Measurements from ENCODE around the gene CACFD1.

DNA sequence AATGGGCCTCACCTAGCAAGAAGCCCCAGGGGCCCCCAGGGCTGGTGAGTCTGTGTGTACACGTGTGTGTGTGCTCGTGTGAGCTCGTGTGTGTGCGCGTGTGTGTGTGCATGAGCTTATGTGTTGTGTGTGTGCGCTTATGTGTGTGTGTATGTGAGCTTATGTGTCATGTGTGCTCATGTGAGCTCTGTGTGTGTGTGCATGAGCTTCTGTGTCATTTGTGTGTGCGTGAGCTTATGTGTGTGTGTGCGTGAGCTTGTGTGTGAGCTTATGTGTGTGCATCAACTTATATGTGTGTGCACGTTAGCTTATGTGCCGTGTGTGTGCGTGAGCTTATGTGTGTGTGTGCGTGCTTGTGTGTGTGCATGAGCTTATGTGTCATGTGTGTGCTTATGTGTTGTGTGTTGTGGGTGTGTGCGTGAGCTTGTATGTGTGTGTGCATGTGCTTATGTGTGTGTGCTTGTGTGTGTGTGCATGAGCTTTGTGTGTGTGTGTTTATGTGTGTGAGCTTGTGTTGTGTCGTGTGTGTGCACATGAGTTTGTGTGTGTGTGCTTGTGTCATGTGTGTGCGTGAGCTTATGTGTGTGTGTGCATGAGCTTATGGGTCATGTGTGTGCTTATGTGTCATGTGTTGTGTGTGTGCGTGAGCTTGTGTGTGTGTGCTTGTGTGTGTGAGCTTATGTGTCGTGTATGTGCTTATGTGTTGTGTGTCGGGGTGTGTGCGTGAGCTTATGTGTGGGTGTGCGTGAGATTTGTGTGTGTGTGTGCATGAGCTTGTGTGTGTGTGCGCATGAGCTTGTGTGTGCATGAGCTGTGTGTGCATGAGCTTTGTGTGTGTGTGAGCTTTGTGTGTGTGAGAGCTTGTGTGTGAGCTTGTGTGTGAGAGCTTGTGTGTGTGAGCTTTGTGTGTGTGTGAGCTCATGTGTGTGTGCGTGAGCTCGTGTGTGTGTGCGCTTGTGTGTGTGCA lies 35.8 kb downstream of the CACFD1 start:
- no peak for TF ChIP-seq POLR2A (IDR thresholded peaks at IDR 0.05)
- TF ChIP-seq, protein P1, sequence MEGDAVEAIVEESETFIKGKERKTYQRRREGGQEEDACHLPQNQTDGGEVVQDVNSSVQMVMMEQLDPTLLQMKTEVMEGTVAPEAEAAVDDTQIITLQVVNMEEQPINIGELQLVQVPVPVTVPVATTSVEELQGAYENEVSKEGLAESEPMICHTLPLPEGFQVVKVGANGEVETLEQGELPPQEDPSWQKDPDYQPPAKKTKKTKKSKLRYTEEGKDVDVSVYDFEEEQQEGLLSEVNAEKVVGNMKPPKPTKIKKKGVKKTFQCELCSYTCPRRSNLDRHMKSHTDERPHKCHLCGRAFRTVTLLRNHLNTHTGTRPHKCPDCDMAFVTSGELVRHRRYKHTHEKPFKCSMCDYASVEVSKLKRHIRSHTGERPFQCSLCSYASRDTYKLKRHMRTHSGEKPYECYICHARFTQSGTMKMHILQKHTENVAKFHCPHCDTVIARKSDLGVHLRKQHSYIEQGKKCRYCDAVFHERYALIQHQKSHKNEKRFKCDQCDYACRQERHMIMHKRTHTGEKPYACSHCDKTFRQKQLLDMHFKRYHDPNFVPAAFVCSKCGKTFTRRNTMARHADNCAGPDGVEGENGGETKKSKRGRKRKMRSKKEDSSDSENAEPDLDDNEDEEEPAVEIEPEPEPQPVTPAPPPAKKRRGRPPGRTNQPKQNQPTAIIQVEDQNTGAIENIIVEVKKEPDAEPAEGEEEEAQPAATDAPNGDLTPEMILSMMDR (IDR thresholded peaks at IDR 0.05): no peak

All from testis (tissue), 2 donors.